NCI-H774 (cell line): ENCODE results near the gene ALK.

Experiments
- DNase-seq: peaks from one replicate; lab custom pipeline; 2025; lab: John Stamatoyannopoulos, UW

ALK gene

DNA sequence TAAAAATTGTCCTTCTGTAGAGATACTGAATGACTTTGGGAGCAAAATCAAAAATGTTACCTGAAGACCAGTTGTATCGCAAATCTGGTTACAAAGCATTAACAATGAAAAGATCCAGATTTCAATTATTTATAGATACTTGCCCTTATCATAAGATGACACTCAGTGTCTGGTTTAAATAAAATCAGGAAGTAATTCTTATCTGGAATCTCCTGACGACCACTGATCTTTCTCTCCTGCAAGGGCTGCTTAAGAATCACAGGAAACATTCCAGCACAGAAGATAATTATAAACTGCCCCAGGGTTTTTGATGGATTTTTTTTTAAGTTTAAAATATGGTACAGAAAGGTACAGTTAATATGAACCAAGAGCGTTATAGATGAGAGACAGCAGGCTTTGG is 205.7 kb downstream of the ALK start:
- DNase-seq: no peak

GRCh38 chr2:29714333-29714732 is 207.1 kb downstream of the ALK start:
- DNase-seq: no peak

DNA sequence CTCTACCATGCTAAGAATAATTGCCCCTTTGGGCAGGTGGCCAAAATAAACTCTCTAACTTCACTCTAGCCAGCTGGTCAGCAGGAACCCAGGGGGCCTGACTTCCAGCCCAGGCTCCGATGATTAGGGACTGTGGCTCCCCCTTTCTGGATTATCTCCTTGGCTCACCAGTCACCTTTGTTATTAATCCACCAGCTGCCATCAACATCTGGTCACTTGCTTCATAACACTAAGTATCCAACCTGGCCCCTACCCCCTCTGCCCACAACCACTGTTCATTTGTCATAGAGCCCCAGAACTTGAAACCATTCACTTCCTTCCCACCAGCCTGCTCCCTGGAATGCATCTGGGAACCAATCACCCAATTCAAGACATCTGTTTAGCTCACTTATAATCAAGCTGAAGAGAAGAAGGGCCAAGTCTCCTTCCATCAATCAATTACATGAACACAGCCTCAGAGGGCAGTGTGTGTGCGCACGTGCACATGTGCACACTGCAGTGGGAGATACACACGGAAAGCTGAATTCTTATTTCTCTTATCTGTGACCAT is 215.1 kb downstream of the ALK start:
- DNase-seq: no peak

GRCh38 chr2:29705616-29706015 is 215.8 kb downstream of the ALK start:
- no peak for DNase-seq

DNA sequence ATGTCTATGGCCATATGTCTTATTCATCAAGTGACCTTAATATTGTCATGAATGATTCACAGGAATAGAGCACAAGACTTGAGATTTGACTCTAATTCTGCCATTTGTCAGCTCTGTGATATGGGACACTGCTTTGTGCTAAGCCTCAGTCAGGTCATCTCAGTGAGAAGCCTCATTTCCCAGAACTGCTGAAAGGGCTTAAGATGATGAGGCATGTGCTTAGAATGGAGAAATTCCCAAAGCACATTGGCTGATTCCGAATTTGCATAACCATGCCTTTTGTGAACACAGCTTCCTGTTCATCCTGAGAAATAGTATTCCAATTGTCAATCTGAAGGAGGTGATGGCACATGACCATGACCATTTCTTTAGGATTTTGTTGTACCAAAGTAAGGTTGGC is 218.1 kb downstream of the ALK start:
- no peak for DNase-seq

GRCh38 chr2:29702276-29702675 is 219.1 kb downstream of the ALK start:
- no peak for DNase-seq

- DNase-seq: no peak
These were observed 220.8 kb downstream of the ALK start for GRCh38 chr2:29700560-29700959.

DNA sequence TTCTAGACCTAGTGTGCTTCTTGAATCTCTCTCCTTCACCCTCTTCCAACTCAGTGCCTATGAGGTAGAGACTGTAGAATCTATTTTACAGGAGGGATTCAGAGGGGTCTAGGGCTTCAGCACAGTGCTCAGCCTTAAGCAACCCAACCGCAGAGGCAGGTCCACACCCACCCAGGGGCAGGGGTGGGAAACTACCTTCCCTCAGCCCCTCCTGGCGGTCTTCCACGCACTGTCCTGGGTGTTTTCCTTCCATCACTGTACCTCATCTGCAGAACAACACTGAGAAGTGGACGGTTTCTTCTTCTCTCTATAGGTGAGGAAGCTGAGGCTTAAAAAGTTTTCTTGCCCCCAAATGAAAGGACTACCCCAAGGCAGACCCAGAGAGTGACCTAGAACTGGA is 222.3 kb downstream of the ALK start:
- DNase-seq: no peak

- no peak for DNase-seq
These were observed 223.2 kb downstream of the ALK start for GRCh38 chr2:29698216-29698615.

GRCh38 chr2:29697715-29698114 is 223.7 kb downstream of the ALK start:
- no peak for DNase-seq

- DNase-seq: no peak
These were observed 224.2 kb downstream of the ALK start for GRCh38 chr2:29697181-29697580.

DNA sequence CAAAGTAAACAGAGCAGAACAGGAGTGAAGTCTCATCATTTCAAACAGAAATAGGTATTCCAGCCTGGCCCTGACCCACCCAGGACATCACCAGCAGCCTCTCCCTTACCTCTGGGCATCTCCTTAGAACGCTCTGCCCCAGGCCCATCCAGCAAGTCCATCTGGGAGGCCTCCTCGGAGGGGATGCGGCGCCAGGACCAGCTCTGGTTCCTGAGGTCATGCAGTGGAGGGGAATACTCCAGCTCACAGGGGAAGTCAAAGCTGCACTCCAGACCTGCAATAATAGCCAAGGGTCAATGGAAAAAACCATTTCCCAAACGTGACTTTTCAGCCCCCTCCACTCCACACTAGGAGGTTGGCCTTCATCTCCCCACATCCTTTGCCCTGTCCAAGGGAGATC is 226.6 kb downstream of the ALK start:
- no peak for DNase-seq

GRCh38 chr2:29691391-29691950 is 229.9 kb downstream of the ALK start:
- DNase-seq: no peak

DNA sequence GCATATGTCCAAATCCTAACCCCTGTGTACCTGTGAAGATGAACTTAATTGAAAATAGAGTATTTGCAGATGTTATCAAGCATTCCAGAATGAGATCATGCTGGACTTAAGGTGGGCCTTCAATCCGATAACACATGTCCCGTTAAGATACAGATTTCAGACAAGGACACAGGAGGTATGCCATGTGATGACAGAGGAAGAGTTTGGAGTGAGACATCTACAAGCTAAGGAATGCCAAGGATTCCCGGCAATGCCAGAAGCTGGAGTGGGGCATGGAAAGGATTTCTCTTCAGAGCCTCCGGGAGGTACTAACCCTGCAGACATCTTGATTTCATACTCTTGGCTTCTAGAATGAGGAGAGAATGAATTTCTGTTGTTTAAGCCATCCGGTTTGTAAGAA is 231.7 kb downstream of the ALK start:
- no peak for DNase-seq

DNA sequence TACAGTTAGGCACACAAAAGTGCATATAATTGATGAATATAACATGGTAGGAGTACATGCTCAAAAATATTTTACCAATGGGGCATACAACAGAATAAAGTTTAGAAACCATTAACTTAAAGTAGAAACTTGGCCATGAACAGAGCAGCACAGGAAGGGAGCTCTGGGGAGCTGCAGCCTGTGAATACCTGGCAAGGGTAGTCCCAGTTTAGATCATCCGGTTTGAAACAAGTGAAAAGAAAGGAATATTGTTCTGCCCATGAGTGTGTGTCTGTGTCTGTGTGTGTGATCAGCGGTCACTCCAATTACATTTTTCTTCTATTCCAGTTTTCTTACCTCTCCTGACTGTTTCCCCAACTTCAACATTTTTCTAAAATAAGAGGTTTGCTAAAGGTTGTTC is 233.0 kb downstream of the ALK start:
- no peak for DNase-seq

DNA sequence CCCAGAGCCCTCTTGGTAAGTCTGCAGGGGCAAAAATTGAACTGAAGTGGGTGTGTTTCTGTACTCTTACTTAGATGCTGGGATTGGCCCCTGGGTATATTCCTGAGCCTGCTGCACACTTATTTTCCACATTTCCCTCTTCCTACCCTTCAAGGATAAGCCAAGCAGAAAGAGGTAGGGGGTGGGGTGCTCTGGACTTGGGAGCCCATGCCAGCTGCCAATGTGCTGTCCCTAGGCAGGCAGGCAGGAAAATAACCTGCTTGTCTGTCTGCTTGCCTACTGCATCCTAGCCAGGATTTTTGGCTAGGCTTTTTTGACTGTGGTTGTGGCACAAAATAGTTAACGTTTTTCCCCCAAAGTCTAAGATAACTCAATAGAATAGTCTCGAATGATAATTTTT is 234.3 kb downstream of the ALK start:
- no peak for DNase-seq

DNA sequence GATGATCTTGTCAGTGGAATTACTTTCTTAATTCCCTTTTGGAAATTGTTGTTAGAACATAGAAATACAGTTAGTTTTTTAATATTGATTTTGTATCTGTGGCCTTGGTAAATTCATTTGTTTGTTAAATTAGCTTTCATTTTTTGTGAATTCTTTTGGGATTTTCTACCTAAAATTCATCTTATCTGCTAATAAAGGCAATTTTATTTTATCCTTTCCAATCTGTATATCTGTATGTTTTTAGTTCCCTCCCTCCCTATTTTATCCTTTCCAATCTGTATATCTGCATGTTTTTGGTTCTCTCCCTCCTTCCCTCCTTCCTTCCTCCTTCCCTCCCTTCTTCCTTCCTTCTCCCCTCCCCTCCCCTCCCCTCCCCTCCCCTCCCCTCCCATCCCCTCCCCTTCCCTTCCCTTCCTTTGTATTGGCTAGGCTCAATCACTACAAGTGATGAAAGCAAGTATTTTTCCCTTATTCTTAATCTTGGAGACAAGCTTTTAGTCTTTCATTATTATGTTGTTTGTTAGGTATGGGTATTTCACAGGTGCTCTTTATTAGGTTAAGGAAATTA is 244.4 kb downstream of the ALK start:
- DNase-seq: no peak

- DNase-seq: no peak
These were observed 256.8 kb downstream of the ALK start for GRCh38 chr2:29664578-29664977.

GRCh38 chr2:29663268-29663667 is 258.1 kb downstream of the ALK start:
- DNase-seq: no peak

DNA sequence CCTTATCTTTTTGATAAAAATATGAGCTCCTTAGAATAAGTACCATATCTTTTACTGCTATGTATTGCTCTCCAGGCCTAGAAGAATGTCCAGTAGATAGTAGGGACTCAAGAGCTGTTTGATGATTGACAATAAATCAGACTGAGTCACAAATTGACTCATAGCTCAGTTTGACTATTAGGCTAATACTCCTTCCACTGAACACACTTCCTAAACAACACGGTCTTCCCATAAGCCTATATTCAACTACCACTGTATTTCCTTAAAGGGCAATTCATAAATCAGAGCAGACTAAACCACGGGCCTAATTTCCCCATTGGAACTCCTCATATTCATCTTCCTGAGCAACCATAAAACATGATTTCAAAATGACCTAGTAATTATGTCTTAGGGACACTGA is 258.5 kb downstream of the ALK start:
- no peak for DNase-seq

DNA sequence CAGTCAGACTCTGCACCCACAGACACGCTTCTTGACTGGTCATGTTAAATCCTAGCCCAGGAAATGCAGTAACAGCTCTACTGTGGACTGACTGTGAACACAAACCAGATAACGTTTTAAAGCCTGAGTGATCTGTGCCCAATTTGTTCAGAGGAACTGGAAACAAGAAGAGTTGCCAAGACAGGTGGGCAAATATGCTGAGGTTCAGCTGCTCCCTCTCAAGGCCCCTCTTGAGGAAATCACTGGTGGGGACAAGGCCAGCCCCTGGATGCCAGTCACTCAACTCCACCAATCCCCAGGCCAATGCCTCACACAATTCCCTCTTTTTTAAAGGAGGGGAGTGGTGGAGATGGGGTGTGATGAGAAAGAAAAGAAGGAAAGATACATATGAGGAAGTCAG is 261.2 kb downstream of the ALK start:
- DNase-seq: no peak

DNA sequence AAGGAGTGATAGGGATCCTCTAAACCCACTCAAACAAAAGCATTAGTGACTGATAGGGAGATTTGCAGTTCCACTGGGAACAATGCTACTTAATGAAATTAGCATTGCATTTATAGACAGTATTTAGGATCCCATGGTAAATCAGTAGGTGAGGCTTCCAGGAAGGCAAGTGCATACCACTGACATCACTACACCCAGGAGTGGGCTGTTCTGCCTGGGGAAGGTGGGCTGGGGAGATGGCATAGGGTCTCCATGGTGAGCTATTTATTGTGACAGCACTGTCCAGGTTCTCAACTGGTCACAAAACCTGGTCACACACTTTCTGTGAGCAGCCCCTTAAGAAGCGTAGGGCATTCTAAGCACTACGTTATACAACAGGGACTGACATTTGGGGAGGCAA is 262.2 kb downstream of the ALK start:
- no peak for DNase-seq

DNA sequence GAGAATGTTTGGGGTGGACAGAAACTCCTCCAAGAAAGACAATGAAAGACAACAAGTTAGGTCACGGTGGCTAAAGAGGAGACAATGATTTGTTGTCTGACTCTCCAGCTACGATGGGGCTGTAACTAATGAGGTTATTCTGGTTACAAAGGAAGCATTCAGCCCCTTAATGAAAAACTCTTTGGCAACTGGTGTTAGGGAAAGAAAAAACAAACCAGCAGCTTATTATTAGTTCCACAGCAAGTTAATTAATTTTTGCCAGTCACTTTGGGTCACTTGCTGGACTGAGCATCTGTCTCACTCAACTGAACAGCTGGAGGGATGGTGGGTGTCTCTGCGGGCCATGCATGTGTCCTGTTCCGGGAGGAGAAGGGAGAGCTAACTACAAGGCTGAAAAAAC is 263.7 kb downstream of the ALK start:
- DNase-seq: no peak

DNA sequence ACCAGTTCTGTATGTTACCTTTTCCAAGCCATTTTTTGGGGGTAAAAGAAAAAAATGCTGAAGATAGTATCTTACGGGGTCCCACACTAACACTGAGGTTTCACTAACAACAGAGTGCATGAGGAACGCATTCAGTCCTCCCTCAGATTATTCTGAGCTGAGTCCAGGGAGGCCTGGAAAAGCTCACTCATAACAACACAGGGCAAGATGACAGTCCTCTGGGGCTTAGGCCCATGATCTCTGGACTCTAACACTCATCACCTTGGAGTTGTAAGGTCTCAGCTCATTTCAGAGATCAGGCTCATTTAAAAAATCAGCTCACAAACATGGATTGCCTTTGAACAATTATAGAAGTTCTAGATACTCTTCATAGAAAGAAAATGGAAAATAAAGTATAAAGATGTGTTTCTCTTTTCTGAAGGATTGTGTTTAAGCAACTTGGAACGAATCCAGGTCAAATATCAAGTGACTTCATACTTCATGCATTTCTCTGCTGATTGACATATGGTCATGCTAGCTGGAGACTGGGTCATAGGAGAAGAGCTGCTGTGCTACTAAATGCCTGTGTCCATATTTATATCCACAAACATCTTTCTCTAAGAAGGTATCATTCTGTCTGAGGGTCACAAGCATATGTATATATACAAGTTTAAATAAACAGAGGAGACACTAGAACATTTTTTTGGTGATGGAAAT is 265.8 kb downstream of the ALK start:
- DNase-seq: no peak
